Measurements from ENCODE around the gene DCST2.
A peak's percentile ranks its signal among the peaks of the same experiment; 100 is the strongest.

The DCST2 gene
- total RNA-seq: 0 to 2.5 (median 0.05) reads per million in 17 experiments

DNA sequence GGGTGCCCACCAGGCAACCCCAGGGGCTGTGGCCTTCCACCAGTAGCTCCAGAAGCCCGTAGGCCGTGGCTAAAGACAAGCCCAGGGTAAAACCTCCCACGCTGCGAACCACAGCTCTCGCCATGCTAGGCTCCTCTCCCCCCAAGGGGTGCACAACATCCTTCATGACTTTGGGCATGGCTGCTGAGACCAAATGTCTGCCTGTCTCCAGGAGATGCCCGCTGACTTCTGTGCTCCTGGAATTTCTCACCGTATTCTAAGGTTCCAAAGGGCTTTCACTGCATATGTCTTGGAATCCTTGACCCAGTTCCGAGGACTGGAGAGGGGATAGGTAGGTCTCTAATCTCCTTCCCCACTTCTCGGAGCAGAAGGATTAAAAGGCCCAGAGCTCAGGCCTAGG, at the start of gene DCST2, which contains the start of gene DCST1:
DCST2 (minus strand) TSS at position 258 of the 400 bp plus-strand sequence; CDS start at position 178, 80 bp downstream.
DCST1 (plus strand) TSS at position 301 of the 400 bp plus-strand sequence. CDS start 213 bp downstream, outside the sequence.
- no peak for DNase-seq

DNA sequence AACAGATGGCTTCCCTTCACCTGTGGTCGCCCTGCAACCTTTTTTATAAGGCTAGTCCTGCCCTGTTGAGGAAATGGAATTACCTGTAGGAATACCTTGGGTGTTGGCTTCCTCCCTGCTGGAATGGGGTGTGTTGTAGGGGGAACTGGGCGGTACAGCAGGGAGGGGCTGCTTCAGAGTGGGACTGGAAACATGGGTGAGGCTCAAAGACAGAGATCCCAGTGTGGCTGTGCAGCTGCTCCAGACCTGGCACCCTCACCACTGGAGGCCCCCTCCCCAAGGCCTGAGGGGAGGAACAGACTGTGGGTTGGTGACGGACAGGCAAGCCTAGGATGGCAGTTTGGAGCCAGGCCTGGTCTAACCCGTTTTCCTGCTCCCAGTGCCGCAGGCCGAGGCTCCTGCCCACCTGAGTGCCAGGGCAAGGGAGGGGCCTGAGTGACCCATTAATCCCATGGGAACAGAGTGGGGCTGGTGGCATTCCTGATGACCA, 49.5 kb upstream of the DCST2 start:
- DNase-seq: no peak

DNA sequence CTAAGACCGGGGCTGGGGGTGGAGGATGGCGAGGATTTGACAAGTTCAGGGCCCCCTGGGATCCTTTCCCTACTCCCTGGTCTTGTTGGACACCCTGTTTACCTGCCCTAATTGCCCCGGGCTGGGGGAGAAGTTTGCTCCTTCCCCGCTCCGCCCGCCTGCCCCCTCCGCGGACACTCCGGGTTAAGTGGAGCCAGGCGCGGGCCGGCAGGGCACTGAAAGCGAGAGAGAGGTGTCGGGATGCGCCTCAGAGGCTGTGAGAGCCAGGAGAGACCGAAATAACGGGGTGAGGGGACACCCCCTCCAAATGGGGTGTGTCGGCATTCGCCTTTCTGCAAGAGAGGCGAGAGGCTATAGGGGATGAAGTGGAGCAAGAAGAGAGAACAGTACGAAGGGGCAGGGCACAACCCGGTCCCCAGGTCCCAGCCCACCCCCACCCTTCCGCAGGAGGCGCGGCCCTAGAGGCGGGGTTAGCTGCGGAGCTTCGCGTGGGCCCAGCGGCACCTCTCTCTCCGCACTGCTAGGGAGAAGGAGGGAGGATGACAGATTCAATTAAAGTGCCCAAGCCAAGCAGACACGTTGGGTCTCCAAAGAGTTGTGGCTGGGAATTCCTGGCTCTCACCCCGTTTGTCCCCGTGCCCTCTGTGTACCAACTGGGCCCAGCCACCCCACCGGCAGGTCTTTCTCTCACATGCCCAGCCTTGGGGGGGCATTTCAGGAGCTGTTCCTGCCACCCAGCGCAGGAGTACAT, 48.9 kb upstream of the DCST2 start:
- peak in 2 of 4 experiments; percentile 25 to 39 for DNase-seq

DNA sequence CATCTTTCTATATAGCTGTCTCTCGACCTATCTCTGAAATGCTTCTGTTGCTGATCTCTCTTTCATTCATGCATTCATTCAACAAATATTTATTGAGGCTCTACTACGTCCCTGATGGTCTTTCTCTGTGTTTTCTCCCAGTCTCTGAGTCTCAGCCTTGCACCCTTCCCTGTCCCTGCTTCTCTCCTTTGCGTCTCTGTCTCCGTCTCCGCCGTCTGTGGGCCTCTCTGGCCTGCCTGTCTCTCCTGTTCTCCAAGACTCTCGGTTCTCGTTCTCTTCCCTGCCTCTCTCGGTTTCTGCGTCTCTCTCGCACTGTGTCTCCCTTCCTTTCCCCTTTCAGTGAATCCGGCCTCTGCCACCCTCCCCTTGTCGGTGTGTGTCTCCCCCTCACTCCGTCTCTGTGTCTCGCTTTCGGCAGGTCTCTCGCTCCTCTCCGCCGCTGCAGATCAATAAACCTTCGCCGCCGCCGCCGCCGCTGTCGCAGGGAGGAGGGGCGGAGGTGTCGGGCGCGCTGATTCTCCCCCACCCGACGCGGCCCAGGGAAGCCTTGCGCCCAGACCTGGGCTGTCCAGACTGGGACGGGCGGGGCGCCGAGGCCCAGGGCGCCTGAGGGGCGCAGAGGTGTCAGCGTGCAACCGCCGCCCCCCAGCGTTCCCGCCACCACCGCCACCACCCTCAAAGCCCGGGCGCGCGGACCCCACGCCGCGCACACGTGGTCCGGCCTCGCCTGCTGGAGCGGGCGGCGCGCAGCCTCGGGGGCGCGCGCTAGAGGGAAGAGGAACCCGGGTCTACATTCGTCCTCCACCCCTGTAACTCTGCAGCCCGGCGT, 48.1 kb upstream of the DCST2 start:
- DNase-seq: peak in 2 of 4 experiments; percentile 62 to 65

DNA sequence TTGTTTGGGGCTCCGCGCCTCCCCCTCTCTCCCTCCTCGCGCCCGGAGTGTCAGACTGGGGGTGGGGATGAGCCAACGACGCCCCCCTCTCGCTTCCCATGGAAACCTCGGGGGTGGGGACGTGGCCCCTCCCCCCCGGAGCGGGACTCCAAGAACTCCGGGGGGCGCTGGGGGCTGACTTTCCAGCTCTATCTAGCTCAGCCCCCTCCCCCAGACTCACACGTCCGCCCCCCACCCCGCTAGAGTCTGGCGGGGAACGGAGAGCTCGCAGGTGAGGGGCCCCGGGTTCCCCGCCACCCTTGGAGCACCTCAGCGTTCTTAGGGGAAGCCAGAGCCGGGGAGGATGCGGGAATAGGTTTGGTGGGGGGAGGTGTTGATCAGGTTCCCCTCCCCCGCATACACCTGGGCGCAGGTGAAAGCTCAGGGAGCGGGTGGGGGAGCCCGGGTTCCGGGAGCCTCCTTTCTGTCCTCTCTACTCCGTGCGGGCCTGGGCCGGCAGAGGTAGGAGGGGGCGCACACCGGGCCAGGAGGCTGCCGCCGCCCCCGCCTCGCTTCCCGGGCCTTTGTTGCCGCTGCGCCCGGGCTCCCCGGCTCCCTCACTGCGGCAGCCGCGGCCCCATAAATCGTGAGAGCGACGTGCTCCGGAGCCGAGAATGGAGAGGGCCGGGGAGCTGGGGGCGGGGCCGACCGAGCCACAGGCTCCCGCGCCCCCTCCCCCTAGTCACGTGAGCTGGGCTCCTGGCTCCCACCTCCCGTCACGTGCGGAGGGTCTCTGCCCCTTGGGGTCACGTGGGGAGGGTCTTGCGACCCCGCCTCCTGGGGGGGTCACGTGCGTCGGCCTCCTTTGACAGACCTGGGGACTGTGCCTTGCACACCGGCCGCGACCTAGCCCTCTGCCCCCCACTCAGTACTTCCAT, 47.0 kb upstream of the DCST2 start:
- peak in 2 of 4 experiments; percentile 24 to 36 for DNase-seq

DNA sequence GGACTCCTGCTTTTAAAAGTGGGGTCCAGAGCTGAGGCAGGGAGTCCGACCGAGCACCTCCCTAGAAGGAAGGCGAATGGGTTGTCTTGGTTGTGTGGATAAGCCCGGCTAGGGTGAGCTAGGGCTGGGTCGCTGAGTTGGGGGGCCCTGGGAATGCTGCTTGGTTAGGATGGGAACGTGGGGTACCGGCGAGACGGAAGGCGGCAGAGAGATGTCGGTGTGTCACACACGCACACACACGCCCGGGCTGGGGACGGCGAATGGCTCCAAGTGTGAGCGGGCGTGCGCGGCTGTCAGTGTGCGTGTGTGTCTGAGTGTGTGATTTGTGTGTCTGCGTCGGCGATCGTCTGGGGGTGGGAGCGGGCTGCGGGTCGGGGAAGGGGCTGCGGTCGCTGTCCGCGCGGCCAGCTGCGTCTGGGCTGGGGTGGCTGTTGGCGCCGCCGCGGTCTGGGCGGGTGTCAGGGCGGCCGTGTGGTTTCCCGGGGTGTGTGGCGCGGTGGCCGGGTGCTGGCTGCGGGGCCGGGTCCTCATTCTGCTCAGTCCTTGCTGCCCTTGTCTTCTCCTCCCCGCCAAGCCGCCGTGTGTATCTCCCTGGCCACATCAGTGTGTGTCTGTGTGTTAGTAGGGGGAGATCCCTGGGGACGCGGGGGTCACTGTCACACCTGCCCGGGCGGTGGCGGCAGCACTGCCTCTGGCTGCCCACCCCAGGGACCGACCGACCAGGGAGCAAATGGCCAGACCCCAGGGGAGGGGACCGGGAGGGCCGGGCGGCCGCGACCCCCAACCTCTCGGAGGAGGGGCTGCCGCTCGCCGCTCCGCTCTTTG, 46.1 kb upstream of the DCST2 start:
- DNase-seq: peak in 2 of 4 experiments; percentile 24 to 45

DNA sequence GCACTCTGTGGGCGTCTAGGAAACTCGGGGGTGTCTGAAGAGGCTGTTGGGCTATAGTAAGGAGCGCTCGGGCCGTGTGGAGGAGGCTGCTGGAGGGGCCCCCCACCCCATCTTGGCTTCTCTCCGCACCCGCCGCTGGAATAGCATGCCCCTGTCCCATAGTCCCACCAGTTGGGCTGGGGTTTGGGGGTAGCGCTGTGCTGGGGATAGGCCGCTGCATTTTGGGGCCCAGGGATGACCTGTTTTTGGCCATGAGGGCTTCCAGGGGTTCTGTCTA, 45.6 kb upstream of the DCST2 start:
- DNase-seq: no peak

DNA sequence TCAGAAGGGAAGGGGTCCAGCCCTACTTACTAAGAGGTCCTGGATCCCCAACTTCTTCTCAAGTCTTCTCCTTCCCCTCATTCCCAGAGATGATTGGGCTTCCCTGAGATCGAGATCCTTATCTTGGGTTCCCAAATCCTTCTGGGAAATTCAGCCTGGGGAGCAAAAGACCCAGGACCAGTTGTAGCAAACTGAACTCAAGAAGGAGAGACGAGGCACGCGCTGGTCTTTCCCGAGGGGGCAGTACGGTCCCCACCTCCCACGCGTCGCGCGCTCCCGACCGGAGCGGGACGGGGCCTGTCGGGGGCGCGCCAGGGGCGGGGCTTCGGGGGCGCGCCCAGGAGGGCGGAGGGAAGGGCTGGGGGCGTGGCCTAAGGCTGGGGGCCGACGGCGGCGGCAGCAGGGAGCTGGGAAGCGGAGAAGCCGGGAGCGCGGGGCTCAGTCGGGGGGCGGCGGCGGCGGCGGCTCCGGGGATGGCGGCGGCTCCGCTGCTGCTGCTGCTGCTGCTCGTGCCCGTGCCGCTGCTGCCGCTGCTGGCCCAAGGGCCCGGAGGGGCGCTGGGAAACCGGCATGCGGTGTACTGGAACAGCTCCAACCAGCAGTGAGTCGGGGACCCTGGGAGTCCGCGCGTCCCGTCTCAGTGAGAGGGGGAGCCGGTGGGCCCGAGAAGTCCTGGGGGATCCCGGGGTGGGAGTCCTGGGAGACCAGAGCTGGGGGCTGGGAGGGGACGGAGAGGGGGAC, 45.1 kb upstream of the DCST2 start, which contains the start of gene EFNA3:
EFNA3 (plus strand) TSS at position 369 of the 741 bp plus-strand sequence; CDS start at position 474, 105 bp downstream.
- peak; percentile 73 to 91 (median 81) for DNase-seq

DNA sequence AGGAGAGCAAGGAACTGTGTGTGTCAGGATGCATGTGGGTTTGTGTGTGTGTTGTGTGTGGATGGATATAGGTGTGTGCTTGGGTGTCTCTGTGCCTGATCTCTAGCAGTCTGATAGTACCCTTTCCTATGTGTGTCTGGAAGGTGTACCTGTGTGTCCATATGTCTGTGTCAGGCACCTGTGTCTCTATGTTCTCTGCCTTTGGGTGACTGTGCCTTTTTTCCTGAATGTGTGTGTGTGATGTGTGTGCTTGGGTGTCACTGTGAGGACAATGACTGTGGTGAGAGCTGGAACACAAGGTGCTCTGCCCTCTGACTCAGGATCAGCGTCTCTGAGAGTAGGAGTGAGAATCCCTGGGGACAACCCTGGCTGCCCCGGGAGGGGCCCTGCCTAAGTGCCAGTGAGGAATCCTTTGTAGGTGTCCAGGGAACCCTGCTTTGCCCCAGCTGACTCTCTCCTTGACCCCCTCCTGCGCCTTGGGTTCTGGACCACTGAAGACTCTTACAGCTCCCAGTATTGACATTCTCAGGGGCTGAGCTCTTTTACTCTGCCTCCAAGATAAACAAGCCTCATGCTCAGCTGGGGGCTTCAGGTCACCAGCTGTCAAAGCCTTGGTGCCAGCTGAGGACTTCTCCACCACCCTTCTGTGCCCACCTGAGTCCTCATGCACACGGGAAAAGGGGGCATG, 44.3 kb upstream of the DCST2 start:
- DNase-seq: no peak

DNA sequence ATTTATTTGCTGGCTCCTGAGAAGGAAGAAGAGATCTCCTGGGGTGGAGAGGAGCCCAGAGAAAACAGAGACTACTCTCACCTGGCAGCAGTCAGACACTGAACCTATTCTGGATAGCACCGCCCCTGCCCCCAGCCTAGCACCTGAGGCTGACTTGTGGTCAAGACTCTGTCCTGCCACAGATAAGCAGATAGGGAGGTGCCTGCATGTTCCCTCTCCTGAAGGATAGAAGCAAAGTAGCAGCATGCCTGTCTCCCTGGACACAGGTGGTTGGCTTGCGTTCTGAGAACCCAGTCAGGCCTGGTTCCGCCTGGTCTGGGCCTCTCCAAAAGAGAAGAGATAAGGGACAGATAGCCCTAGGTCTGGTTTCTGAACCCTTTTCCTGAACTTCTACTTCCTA, 43.8 kb upstream of the DCST2 start:
- no peak for DNase-seq

DNA sequence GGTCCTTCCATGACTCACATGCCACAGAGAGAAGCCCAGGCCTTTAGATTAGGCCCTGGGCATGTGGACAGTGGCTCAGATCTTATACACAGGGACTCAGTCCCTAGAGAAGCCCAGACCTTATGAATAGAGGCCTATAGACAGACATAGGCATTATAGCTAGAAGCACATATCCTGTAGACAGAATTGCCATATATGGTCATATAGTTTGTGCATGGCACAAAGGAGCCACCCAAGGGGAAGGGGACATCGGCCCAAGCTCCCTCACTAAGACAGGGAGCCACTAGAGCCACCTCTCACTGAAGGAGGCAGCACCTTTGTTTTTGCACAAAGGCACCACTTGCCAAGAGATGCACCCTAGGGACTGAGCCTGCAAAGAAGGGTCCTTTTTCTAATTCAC, 42.8 kb upstream of the DCST2 start:
- no peak for DNase-seq

DNA sequence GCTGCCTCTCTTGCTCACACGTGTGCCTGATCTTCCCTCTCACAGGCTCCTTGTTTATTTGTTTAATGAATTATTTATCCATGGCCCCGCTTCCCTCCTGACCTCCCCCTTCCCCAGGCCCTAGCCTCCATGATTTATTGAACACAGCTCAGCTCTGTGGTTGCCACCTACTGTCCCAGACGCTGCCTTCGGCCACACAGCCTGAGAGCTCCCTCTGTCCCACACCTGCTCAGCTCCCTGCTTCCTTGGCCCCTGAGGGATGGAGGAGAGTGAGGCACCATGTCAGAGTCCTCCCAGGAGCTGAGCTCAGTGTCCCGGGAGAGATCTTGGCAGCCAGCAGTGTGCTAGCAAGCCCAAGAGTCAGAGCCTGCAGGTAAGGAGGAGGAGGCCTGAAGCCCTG, 42.0 kb upstream of the DCST2 start:
- DNase-seq: no peak

DNA sequence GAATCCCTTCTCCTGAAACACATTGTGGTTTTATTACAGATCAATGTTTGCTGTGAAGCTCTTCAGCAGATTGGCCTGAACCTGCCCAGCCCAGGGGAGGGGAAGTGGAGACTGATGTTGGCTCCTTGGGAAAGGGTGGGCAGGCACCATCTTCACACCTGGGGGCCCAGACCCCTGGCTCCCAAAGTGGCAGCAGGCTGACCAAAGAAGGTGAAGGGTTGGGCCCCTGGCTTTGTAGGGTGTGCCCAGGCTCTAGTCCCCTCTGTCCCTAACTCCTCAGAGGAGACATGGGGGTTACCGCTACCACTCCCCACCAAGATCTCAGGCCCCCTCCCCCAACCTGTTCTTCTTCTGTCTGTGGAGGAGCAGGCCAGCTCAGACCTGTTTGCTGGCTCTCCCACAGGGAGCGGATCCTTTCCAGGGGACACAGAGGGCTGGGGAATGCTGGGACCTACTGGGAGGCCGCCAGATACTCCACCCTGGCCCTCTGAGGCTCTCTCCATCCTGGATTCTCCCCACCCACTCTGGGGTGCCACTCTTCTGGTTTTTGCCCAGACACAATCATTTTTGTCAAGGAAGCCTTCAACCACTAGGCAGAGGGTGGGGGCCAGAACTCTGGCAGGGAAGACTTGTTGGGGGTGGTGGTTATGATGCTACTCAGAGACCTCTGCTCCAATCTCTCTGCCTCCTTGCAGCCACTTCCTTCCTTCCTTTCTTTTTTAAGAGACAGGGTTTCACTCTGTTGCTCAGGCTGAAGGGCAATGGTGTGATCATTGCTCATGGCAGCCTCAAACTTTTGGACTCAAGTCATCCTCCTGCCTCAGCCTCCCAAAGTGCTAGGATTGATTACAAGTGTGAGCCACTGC, 40.0 kb upstream of the DCST2 start:
- DNase-seq: no peak

DNA sequence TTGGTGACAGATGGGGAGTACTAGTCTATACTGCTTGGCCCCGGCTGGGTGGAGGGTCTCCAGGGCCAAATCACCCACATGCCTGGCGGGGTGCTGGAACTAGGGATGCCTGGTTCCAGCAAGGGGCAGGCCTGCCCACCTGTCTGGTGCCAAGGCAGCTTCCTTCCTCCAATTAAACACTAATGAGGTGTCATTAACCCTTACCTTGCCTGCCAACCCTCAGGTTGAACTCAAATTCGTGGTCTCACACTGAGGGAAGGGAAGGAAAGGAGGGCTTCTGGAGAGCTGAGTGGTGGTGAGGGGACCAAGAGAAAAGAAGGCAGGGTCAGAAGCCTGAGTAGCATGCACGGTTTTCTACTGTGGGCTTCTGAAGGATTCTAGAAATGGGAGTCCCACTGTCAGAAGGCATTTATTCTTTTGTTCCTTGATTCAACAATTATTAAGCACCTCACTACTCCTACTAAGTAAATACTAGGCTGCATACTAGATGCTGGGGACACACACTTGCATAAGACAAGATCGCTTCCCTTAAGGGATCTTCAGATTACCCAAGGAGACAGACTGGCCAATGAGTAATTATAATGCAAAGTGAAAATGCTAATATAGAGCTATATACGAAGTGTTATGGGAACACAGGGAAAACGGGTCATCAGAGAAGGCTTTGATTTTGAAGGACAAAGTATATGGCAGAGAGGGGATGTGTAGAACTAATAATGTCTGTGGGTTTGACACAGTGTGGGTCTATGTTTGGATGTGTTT, 39.1 kb upstream of the DCST2 start:
- peak in 1 of 4 experiments; percentile 41 for DNase-seq

DNA sequence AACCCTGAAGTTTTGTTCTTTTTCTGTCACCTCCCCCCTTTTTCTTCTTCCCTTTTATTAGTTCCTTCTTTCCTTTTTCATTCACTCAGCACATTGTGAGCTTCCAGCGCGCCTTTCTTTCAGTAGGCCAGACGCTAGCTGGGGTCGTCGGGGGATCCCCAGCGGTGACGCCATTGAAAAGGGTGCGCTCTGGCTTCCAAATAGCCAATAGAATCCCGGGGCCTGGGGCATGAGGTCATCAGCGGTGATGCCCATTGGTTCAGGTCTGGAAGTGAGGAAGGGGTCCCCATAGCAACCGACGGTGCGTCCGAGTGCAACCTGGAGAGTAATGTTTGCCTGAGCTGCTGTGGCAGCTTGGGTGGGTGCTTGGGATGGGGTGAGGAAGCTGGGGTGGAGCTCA, 38.1 kb upstream of the DCST2 start:
- DNase-seq: peak; percentile 28 to 67 (median 62)

DNA sequence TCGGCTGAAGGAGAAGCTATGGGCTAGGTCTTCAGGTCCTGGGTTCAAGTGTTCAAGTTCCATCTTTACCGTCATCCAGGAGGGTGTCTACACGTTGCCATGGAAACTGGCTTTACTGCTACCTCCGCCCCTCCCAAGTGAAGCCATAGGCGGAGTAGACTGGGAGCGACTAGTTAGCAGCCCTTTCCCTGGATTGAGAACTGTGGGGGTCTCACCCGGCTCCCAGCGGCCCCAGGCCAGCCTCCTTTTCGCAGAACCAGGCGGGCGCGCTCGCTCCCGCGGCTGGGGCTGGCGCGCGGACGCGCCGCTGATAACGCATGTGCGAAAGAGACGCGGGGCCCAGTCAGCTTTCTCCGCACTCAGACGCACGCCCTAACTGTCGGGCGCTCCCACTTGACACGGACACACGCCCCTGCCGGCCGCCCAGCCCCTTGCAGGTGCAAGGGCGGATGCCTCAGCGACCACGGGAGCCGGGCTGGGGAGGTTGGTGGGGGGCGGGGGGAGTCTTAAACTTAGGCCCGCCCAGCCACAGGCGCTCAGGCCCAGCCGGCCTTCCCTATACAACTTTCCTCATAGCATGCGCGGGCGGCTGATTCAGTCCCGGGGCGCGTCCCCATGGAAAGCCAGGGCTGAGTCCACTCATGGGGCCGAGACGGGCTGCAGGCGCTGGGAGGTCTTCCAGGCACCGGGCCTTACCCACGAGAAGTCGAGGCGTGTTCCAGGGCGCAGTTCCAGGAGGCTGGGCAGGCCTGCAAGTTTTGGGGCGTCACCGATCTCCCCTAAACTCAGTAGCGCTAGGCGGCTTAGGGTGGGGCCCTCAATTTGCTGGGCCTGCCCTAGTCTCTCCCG, 37.4 kb upstream of the DCST2 start:
- peak; percentile 78 to 90 (median 86) for DNase-seq

DNA sequence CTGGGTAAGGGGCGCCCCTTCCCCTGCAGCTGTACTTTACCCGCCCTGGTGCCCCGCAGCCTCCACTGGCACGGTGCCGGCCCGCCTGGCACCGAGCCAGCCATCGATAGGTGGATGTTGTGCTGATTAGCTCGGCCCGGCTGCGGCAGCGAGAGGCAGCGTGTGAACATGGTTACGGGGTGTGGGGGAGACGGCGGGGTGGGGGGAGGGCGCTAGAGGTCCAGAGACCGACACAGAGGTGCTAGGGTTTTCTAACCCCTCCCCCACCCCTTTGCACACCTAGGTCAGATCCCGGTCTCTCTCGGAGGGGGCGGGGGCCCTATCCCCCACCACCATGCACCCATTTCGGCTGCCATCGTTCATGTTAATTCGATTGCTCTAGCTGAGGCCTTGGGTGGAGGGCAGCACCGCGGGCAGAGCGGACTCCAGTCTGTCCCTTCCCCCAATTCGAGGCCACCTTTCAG, 36.6 kb upstream of the DCST2 start:
- DNase-seq: no peak

Data from suppressor macrophage (primary cell).